HepG2 (cell line): ENCODE measurements around the gene ASIC3. TPM values are rescaled to one million over a fixed set of nuclear protein-coding genes. Genes with fewer than 3 reads are reported as not detected.
A peak's percentile ranks its signal among the peaks of the same experiment; 100 is the strongest.

Experiments used
- BRCA1 ChIP-seq: sonication (generic); formaldehyde crosslinking; IDR thresholded peaks from 2 replicates; pipeline ENCODE4 v1.4.0; 2020; ENCODE audit warnings: missing genetic modification reagents
- CEBPG ChIP-seq: IDR thresholded peaks from 2 replicates; pipeline ENCODE4 v1.6.1; 2016
- ESRRA ChIP-seq: sonication (generic); formaldehyde crosslinking; IDR thresholded peaks from 2 replicates; pipeline ENCODE4 v1.5.1; 2020; ENCODE audit warnings: mild to moderate bottlenecking, low read depth, missing genetic modification reagents
- FOXA3 ChIP-seq: IDR thresholded peaks from 2 replicates; pipeline ENCODE4 v1.6.1; 2016; ENCODE audit warnings: missing genetic modification reagents, missing compliant biosample characterization
- FOXP1 ChIP-seq, 2 experiments: fragments of 450-650 bp in 1 of 2; IDR thresholded peaks; 2 replicates each; pipeline ENCODE4 v1.6.1; 2017 to 2018; ENCODE audit warnings: antibody characterized with exemption in 1 of 2
- ISL2 ChIP-seq: sonication (generic); formaldehyde crosslinking; IDR thresholded peaks from 2 replicates; pipeline ENCODE4 v1.5.0; 2020; ENCODE audit warnings: missing genetic modification reagents
- JDP2 ChIP-seq: sonication (generic); formaldehyde crosslinking; IDR thresholded peaks from 2 replicates; pipeline ENCODE4 v1.8.1; 2022; ENCODE audit warnings: missing genetic modification reagents, borderline replicate concordance
- KMT2A ChIP-seq: sonication (generic); formaldehyde crosslinking; IDR thresholded peaks from 2 replicates; pipeline ENCODE4 v1.4.0; 2020; ENCODE audit warnings: missing genetic modification reagents
- MED8 ChIP-seq: sonication (generic); formaldehyde crosslinking; IDR thresholded peaks from 2 replicates; pipeline ENCODE4 v1.8.1; 2023; ENCODE audit warnings: mild to moderate bottlenecking, missing genetic modification reagents; ENCODE audit not compliant: insufficient replicate concordance
- MTERF4 ChIP-seq: sonication (generic); formaldehyde crosslinking; IDR thresholded peaks from 2 replicates; pipeline ENCODE4 v1.8.0; 2023; ENCODE audit warnings: mild to moderate bottlenecking, missing genetic modification reagents
- POLR2G ChIP-seq: fragments of 200-400 bp; formaldehyde crosslinking; IDR thresholded peaks from 2 replicates; pipeline ENCODE4 v1.6.1; 2018; ENCODE audit warnings: mild to moderate bottlenecking, low read depth, low read length, moderate library complexity
- PPARG ChIP-seq: conservative IDR thresholded peaks from 2 replicates; pipeline ENCODE4 v1.6.1; 2016; ENCODE audit warnings: missing biosample characterization, missing genetic modification reagents
- RBAK ChIP-seq: sonication (generic); formaldehyde crosslinking; IDR thresholded peaks from 2 replicates; pipeline ENCODE4 v1.5.1; 2020; ENCODE audit warnings: mild to moderate bottlenecking, missing genetic modification reagents
- SMC3 ChIP-seq: IDR thresholded peaks from 2 replicates; pipeline ENCODE4 v1.6.1; 2011; ENCODE audit warnings: low read length, improper control_type of control experiment
- UBTF ChIP-seq: sonication (generic); formaldehyde crosslinking; IDR thresholded peaks from 2 replicates; pipeline ENCODE4 v1.4.0; 2020; ENCODE audit warnings: mild to moderate bottlenecking, missing genetic modification reagents
- YY1 ChIP-seq: IDR thresholded peaks from 2 replicates; pipeline ENCODE4 v1.6.1; 2011; ENCODE audit warnings: low read length, low read depth, moderate library complexity, mild to moderate bottlenecking; ENCODE audit not compliant: insufficient read depth, insufficient replicate concordance
- ZNF142 ChIP-seq: sonication (generic); formaldehyde crosslinking; IDR thresholded peaks from 2 replicates; pipeline ENCODE4 v1.4.0; 2020; ENCODE audit warnings: missing genetic modification reagents
- ZNF251 ChIP-seq: sonication (generic); formaldehyde crosslinking; IDR thresholded peaks from 2 replicates; pipeline ENCODE4 v1.9.0; 2021; ENCODE audit warnings: mild to moderate bottlenecking, missing genetic modification reagents
- ZNF782 ChIP-seq: sonication (generic); formaldehyde crosslinking; IDR thresholded peaks from 2 replicates; pipeline ENCODE4 v1.4.0; 2020; ENCODE audit warnings: missing genetic modification reagents, mild to moderate bottlenecking, borderline replicate concordance
- polyA plus RNA-seq, 8 experiments: library from polyadenylated mRNA; depleted of rRNA in 3 of 8; stranded (reverse) in 7 of 8; unstranded in 1 of 8; fragments of >200 nt; fragmentation: Illumina TruSeq in 4 of 8; extraction: Trizol in 4 of 8; gene quantifications; 2 replicates each; pipeline versions ENCODE4 v1.2.1 to v1.2.3, GENCODE V29; 2011 to 2016; ENCODE audit warnings: low read depth in 4 of 8, missing spikeins in 1 of 8, mixed read lengths in 1 of 8; ENCODE audit not compliant: insufficient read depth in 1 of 8
- total RNA-seq, 5 experiments: library from RNA; depleted of rRNA; stranded (reverse); fragments of >200 nt; fragmentation: Illumina TruSeq; extraction: Trizol; gene quantifications; 2 replicates each; pipeline ENCODE4 v1.2.3, GENCODE V29; 2016; ENCODE audit warnings: low read depth in 1 of 5

The ASIC3 gene
- total and polyA plus RNA-seq, 2 of the 13 experiments (the other 11 are each of a cell fraction or from before 2014, with no cell fraction given) = 0.51 TPM; not detected in 1

GRCh38 chr7:151087245-151088018 lies 39.1 kb downstream of the ASIC3 start (continued):
- TF ChIP-seq ZNF142 (CRISPR knock-in tag) = no peak; the same call in 1 of the 2 replicates
- no peak; the same call in 1 of the 2 replicates for TF ChIP-seq JDP2 (CRISPR knock-in tag)
- peak; percentile 67 for TF ChIP-seq ESRRA (CRISPR knock-in tag)
- TF ChIP-seq FOXA3 (CRISPR knock-in tag) = 0 out of 2 replicates have a peak, but pooled peaks have one; percentile 3
- no peak for TF ChIP-seq PPARG (CRISPR knock-in tag)
- no peak for TF ChIP-seq SMC3
- peak; percentile 79 for TF ChIP-seq MTERF4
- TF ChIP-seq UBTF = peak; percentile 92; the same call in 1 of the 2 replicates
- peak; percentile 53; the same call in 1 of the 2 replicates for TF ChIP-seq POLR2G
- no peak for TF ChIP-seq FOXP1 (IDR thresholded peaks at IDR 0.05)
- TF ChIP-seq FOXP1 (CRISPR knock-in tag; IDR thresholded peaks at IDR 0.05) = no peak
- no peak for TF ChIP-seq RBAK (CRISPR knock-in tag)
- 0 out of 2 replicates have a peak, but pooled peaks have one; percentile 63 for TF ChIP-seq ZNF251 (CRISPR knock-in tag)
- TF ChIP-seq BRCA1 (CRISPR knock-in tag) = 0 out of 2 replicates have a peak, but pooled peaks have one; percentile 17
- TF ChIP-seq MED8 = no peak
- no peak for TF ChIP-seq ISL2 (CRISPR knock-in tag)
- 0 out of 2 replicates have a peak, but pooled peaks have one; percentile 23 for TF ChIP-seq ZNF782 (CRISPR knock-in tag)
- TF ChIP-seq CEBPG (CRISPR knock-in tag) = no peak
- TF ChIP-seq KMT2A (CRISPR knock-in tag) = 0 out of 2 replicates have a peak, but pooled peaks have one; percentile 20
- peak; percentile 38 for TF ChIP-seq YY1
